GM18951 (cell line): ENCODE measurements around the gene CD302.
"Not testable (repeated sequence)": the region's sequence is repeated elsewhere in the genome, so short reads cannot be mapped to it uniquely, and the experiment has no call there.

ENCODE experiments used
- POLR2A ChIP-seq: IDR thresholded peaks from 4 replicates; pipeline ENCODE4 v1.6.1; 2011; ENCODE audit warnings: mild to moderate bottlenecking; ENCODE audit not compliant: insufficient read length, insufficient read depth; ENCODE audit errors: extremely low read depth
- in situ Hi-C: fragments of 300-500 bp; cut with MboI; formaldehyde crosslinking; loops from one replicate; pipeline ENCODE4 v1.12.0; 2022; ENCODE audit warnings: low sequenced_read_pairs, mixed read lengths, inconsistent platforms; ENCODE audit not compliant: unreplicated experiment

The CD302 gene

DNA sequence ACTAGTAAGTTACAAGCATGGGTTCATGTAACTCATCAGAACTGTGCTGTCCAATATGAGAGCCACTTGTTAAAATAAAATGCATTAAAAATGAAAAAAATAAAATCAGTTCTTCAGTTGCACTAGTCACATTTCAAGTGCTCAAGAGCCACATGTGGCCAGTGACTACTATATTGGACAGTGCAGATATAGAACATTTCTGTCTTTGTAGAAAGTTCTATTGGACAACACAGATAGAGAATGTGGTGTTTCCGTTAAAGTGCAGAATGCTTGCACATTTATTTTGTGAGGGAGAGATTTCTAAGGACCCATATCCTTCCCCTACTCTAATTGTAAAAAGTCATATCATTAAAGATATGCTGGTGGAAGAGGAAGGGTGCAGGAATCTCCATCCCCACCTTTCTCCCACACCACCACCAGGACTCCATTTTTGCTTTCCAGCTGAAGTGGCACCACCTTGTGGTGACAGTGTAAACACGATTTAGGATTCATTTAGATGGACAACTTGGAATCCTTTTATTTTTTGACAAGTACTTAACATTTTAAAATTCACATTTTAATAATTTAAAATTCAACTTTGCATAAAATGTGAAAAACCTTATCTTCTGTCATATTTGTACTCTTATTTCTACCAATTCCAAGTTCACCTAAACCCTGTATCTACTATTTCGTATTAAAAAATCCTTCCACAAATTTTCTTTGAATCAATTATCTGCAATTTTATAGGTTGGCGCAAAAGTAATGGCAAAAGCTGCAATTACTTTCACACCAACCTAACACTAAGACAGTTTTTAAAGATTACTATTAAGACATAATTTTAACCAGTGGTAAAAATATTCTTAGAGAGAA is 9.4 kb upstream of the CD302 start:
- in situ Hi-C loops = no loop called here
- TF ChIP-seq POLR2A = no peak

- in situ Hi-C loops = no loop called here
- TF ChIP-seq POLR2A = no peak
These were observed 6.9 kb upstream of the CD302 start for GRCh38 chr2:159804941-159805340.

DNA sequence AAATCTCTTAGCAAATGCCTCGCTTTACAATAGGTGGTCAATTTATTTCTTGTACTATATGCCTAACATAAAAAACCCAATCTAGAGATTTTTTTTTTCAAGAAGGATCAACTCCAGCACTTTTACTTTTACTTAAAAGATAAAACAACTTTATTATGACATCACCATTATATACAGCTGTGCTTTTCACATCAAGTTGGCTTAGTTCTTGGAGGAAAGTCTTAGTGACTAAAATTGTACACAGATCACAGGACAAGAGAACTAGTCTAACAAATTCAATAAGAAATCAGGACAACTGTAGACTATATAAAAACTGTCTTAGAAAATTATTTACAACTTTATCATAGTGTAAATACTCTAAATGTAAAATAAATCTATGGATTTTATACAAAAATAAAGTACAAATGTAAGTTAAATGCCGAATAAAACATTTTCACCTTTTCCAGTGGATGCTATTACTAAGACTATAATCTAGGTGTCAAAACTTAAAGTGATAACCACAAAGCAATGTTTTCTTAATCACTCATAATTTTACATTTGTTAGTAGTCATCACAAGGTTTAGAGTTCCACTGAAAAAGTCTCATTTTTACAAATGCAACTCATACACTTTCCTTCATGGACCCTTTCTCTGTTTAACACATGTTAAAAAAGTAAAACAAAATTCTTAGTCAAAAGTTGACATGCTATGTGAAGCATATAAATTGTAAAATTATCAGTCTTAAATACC is 5.4 kb upstream of the CD302 start:
- in situ Hi-C loops = no loop called here
- no peak for TF ChIP-seq POLR2A

GRCh38 chr2:159802673-159803072 is 4.7 kb upstream of the CD302 start:
- in situ Hi-C loops = no loop called here
- TF ChIP-seq POLR2A = no peak

DNA sequence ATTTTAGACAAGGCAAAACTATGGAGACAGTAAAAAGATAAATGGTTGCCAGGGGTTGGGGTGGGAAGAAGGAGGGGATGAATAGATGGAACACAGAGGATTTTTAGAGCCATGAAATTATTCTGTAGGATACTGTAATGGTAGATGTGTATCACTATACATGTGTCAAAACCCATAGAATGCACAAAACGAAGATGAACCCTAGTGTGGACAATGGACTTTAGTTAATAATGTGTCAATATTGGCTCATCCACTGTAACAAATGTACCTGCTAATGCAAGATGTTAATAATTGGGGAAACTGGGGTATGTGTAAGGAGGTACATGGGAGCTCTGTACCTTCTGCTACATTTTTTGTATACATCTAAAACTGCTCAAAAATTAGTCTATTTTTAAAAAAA is 1.8 kb upstream of the CD302 start:
- in situ Hi-C loops = no loop called here
- TF ChIP-seq POLR2A = no peak

- no peak for TF ChIP-seq POLR2A
- in situ Hi-C loops = no loop called here
These were observed 343 bp upstream of the CD302 start for GRCh38 chr2:159798376-159798725.

DNA sequence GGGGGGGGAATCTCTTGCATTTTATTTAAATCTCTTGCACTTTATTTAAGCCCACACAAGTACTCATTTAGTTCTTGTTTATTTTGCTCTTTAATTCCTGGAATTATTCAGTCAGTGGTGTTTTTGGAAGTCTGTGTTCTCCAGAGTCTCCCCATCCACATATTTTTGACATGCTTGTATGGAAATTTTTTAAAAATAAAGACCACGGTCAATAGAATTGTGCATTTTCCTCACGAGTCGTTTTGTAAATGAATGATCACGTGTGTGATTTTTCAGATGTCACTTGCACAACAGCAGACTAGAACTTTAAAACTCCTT is 824 bp downstream of the CD302 start:
- in situ Hi-C loops = no loop called here
- TF ChIP-seq POLR2A = no peak

- in situ Hi-C loops = no loop called here
- no peak for TF ChIP-seq POLR2A
These were observed 1.9 kb downstream of the CD302 start for GRCh38 chr2:159795841-159796690.

- in situ Hi-C loops = no loop called here
- TF ChIP-seq POLR2A = no peak
These were observed 4.7 kb downstream of the CD302 start for GRCh38 chr2:159793326-159793725.

DNA sequence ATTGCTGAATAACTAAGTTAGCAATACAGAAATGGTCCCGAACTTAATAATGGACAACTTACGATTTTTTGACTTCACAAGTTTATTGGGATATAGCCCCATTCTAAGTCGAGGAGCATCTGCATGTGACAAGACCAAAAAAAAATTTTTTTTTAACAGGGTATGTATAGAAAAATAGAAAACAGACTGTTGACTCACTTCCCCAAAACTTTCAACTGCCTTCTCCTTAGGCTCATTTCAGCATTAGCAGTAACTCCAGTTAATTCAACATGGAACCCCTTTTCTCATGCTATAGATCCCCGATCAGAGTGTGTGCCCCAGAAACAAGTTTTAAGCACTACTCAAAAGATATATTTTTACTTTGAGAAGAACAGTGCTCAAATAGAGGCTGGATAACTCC is 5.4 kb downstream of the CD302 start:
- in situ Hi-C loops = no loop called here
- TF ChIP-seq POLR2A = no peak

GRCh38 chr2:159792036-159792435 is 6.0 kb downstream of the CD302 start:
- TF ChIP-seq POLR2A = no peak
- in situ Hi-C loops = no loop called here

- TF ChIP-seq POLR2A = no peak
- in situ Hi-C loops = no loop called here
These were observed 7.7 kb downstream of the CD302 start for GRCh38 chr2:159790323-159790722.

DNA sequence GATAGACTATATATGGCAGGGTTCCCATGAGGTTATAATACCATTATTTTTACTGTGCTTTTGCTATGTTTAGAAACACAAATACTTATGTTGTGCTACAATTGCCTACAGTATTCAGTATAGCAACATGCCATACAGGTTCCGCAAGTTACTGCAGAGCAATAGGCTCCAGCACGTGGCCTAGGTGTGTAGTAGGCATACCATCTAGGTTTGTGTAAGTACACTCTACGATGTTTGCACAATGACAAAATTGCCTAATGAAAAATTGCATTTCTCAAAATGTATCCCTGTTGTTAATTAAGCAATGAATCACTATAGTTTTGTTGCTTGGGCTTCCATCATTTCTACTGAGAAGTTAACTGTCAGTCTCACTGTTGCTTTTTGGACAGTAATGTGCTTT is 9.8 kb downstream of the CD302 start:
- in situ Hi-C loops = no loop called here
- TF ChIP-seq POLR2A = no peak

DNA sequence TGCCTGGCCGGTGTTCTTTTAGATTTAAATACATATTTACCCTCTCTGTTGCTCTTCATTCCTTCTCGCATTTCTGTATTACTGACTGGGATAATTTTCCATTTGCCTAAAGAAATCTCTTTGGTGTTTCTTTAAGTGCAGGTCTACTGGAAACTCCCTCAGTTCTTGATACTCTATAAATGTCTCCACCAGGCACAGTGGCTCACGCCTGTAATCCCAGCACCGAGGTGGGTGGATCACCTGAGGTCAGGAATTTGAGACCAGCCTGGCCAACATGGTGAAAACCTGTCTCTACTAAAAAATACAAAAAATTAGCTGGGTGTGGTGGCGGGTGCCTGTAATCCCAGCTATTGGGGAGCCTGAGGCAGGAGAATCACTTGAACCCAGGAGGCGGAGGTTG is 10.4 kb downstream of the CD302 start:
- in situ Hi-C loops = not testable (repeated sequence)
